ENCODE measurements around the gene EIF5A. TPM values are rescaled to one million over a fixed set of nuclear protein-coding genes. Genes with fewer than 3 reads are reported as not detected.

Gene EIF5A
- total RNA-seq, 2 donors from 2014 or later = 118 to 130 TPM

GRCh38 chr17:7296189-7296861, 11.1 kb upstream of the EIF5A start:
- Histone ChIP-seq H3K9me3 (no peaks in the 10 kb centered on the region), H3K4me3 (peak overlapping the region; percentile 40), H3K36me3 (no peaks in the 10 kb centered on the region), H3K27ac (no peak overlapping the region), H3K27me3 (replicated peaks; ENCODE audit: insufficient read depth) (peaks cover 5% of the 10 kb centered on the region), H3K4me1 (ENCODE audit: control insufficient read depth in 1 of 2, low read depth in 2 of 2) (peaks cover 15 to 34% of the 10 kb centered on the region in 2 donors)
- peak; percentile 96 for TF ChIP-seq CTCF (IDR thresholded peaks at IDR 0.05)
- DNase-seq (ENCODE audit: low spot score) (no peak), ATAC-seq (ENCODE audit: insufficient number of reproducible peaks, low FRiP score, low read depth) (peak; percentile 53)

GRCh38 chr17:7304179-7304578, 3.2 kb upstream of the EIF5A start:
- no peak overlapping the region for H3K27ac ChIP-seq
- peaks cover 2 to 14% of the 10 kb centered on the region in 2 donors for H3K4me1 ChIP-seq (ENCODE audit: control insufficient read depth in 1 of 2, low read depth in 2 of 2)
- H3K4me3 ChIP-seq = no peak overlapping the region
- DNase-seq (ENCODE audit: low spot score) (no peak), ATAC-seq (ENCODE audit: insufficient number of reproducible peaks, low FRiP score, low read depth) (no peak)
- no peak for TF ChIP-seq CTCF (IDR thresholded peaks at IDR 0.05)
- no peaks in the 10 kb centered on the region for H3K36me3 ChIP-seq
- no peaks in the 10 kb centered on the region for H3K27me3 ChIP-seq (replicated peaks; ENCODE audit: insufficient read depth)
- no peaks in the 10 kb centered on the region for H3K9me3 ChIP-seq

- Histone ChIP-seq H3K27ac (peak overlapping the region; percentile 97 to 98), H3K36me3 (peaks cover 34% of the 10 kb centered on the region), H3K9me3 (no peaks in the 10 kb centered on the region), H3K4me3 (peak overlapping the region; percentile 78), H3K4me1 (ENCODE audit: control insufficient read depth in 1 of 2, low read depth in 2 of 2) (peaks cover 12 to 37% of the 10 kb centered on the region in 2 donors), H3K27me3 (replicated peaks; ENCODE audit: insufficient read depth) (no peaks in the 10 kb centered on the region)
- DNase-seq (ENCODE audit: low spot score) (no peak), ATAC-seq (ENCODE audit: insufficient number of reproducible peaks, low FRiP score, low read depth) (no peak)
- peak; percentile 12 for TF ChIP-seq CTCF (IDR thresholded peaks at IDR 0.05)
These were observed 527 bp downstream of the EIF5A start for GRCh38 chr17:7307686-7308624.

- Histone ChIP-seq H3K4me3 (peak overlapping the region; percentile 78), H3K27ac (peak overlapping the region; percentile 97 to 98), H3K36me3 (peaks cover 43% of the 10 kb centered on the region), H3K27me3 (replicated peaks; ENCODE audit: insufficient read depth) (no peaks in the 10 kb centered on the region), H3K9me3 (no peaks in the 10 kb centered on the region), H3K4me1 (ENCODE audit: control insufficient read depth in 1 of 2, low read depth in 2 of 2) (peaks cover 17 to 46% of the 10 kb centered on the region in 2 donors)
- no peak for TF ChIP-seq CTCF (IDR thresholded peaks at IDR 0.05)
- peak; percentile 29 for ATAC-seq (ENCODE audit: insufficient number of reproducible peaks, low FRiP score, low read depth)
- no peak for DNase-seq (ENCODE audit: low spot score)
These were observed 1.4 kb downstream of the EIF5A start for GRCh38 chr17:7308625-7309433.
